Neural cell (in vitro differentiated cells): ENCODE measurements around the gene CAMK2B.

Experiments used
- EP300 ChIP-seq: fragments of 450-650 bp; conservative IDR thresholded peaks from 2 replicates; pipeline ENCODE4 v1.6.1; 2014; ENCODE audit warnings: antibody characterized with exemption, mild to moderate bottlenecking, moderate library complexity; ENCODE audit not compliant: poor library complexity, severe bottlenecking
- EZH2 ChIP-seq: fragments of 200-600, 300-800 bp; shearing (Covaris generic), sonication (generic); IDR thresholded peaks from 2 replicates; pipeline ENCODE4 v1.6.1; 2014; ENCODE audit warnings: antibody characterized with exemption, low read length, borderline replicate concordance, mild to moderate bottlenecking; ENCODE audit not compliant: insufficient read depth, poor library complexity, severe bottlenecking
- MXI1 ChIP-seq: fragments of 450-650 bp; conservative IDR thresholded peaks from 2 replicates; pipeline ENCODE4 v1.6.1; 2014; ENCODE audit warnings: antibody characterized with exemption, mild to moderate bottlenecking; ENCODE audit not compliant: poor library complexity, severe bottlenecking
- POLR2AphosphoS5 ChIP-seq: IDR thresholded peaks from 2 replicates; pipeline ENCODE4 v1.6.1; 2012
- SMC3 ChIP-seq: fragments of 450-650 bp; conservative IDR thresholded peaks from 2 replicates; pipeline ENCODE4 v1.6.1; 2014; ENCODE audit warnings: antibody characterized with exemption, mild to moderate bottlenecking, moderate library complexity; ENCODE audit not compliant: poor library complexity
- TAF1 ChIP-seq: IDR thresholded peaks from 2 replicates; pipeline ENCODE4 v1.6.1; 2012; ENCODE audit warnings: low read depth
- TF ChIP-seq, protein P1 (sequence below): fragments of 450-650 bp; IDR thresholded peaks from 2 replicates; pipeline ENCODE4 v1.5.1; 2014; ENCODE audit warnings: antibody characterized with exemption, mild to moderate bottlenecking, moderate library complexity; ENCODE audit not compliant: poor library complexity, severe bottlenecking
- TF ChIP-seq, protein P2 (sequence below): IDR thresholded peaks from 2 replicates; pipeline ENCODE4 v1.6.1; 2012; ENCODE audit warnings: borderline replicate concordance

DNA sequence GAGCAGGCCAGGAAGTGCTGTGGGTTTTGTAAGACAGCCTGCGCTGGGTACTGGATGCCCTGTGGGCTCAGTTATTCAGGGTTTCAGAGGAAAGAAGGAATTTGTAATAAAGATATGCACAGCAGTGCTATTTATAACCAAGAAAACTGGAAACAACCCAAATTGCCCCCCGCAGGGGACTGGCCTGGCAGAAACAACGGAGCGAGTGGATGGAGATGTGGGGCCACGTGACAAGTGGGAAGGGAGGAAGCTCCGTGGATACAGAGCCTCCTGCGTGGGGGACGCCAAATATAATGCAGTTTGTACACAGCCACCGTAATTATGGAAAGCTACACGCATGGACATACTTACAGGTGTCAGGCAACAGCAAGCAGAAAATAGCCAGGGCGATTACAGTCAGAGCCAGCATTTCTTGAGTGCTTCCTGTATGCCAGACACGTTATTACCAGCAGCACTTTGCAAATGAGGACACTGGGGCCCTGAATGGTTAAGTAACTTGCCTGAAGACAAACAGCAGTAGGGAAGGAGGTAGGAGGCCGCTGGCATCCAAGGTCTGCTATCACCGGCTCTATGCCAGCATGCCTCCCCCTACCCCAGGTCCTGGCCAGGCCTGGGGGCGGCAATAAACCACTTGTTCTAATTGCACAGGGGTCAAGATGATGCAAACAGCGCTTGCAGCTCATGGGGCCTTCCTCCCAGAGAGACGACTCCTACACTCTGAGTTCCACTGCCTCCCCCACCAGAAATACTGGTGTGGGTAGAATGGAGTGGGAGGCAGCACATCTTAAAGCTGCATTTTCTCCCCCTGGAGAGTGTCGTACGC, 8.7 kb upstream of the CAMK2B start:
- TF ChIP-seq, protein P1, sequence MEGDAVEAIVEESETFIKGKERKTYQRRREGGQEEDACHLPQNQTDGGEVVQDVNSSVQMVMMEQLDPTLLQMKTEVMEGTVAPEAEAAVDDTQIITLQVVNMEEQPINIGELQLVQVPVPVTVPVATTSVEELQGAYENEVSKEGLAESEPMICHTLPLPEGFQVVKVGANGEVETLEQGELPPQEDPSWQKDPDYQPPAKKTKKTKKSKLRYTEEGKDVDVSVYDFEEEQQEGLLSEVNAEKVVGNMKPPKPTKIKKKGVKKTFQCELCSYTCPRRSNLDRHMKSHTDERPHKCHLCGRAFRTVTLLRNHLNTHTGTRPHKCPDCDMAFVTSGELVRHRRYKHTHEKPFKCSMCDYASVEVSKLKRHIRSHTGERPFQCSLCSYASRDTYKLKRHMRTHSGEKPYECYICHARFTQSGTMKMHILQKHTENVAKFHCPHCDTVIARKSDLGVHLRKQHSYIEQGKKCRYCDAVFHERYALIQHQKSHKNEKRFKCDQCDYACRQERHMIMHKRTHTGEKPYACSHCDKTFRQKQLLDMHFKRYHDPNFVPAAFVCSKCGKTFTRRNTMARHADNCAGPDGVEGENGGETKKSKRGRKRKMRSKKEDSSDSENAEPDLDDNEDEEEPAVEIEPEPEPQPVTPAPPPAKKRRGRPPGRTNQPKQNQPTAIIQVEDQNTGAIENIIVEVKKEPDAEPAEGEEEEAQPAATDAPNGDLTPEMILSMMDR: no peak
- TF ChIP-seq, protein P2, sequence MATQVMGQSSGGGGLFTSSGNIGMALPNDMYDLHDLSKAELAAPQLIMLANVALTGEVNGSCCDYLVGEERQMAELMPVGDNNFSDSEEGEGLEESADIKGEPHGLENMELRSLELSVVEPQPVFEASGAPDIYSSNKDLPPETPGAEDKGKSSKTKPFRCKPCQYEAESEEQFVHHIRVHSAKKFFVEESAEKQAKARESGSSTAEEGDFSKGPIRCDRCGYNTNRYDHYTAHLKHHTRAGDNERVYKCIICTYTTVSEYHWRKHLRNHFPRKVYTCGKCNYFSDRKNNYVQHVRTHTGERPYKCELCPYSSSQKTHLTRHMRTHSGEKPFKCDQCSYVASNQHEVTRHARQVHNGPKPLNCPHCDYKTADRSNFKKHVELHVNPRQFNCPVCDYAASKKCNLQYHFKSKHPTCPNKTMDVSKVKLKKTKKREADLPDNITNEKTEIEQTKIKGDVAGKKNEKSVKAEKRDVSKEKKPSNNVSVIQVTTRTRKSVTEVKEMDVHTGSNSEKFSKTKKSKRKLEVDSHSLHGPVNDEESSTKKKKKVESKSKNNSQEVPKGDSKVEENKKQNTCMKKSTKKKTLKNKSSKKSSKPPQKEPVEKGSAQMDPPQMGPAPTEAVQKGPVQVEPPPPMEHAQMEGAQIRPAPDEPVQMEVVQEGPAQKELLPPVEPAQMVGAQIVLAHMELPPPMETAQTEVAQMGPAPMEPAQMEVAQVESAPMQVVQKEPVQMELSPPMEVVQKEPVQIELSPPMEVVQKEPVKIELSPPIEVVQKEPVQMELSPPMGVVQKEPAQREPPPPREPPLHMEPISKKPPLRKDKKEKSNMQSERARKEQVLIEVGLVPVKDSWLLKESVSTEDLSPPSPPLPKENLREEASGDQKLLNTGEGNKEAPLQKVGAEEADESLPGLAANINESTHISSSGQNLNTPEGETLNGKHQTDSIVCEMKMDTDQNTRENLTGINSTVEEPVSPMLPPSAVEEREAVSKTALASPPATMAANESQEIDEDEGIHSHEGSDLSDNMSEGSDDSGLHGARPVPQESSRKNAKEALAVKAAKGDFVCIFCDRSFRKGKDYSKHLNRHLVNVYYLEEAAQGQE: no peak
- no peak for TF ChIP-seq EZH2
- TF ChIP-seq EP300: no peak
- TF ChIP-seq SMC3: no peak
- TF ChIP-seq POLR2AphosphoS5: no peak
- TF ChIP-seq TAF1: no peak
- TF ChIP-seq MXI1: no peak
